ENCODE measurements around the gene ERC2.

ERC2 gene

GRCh38 chr3:55480911-55481743 lies 987.1 kb downstream of the ERC2 start:
- peak; percentile 45 for DNase-seq

GRCh38 chr3:55477306-55478303 lies 990.7 kb downstream of the ERC2 start:
- no peak for DNase-seq

GRCh38 chr3:55476515-55476914 lies 991.8 kb downstream of the ERC2 start:
- DNase-seq = peak; percentile 71

GRCh38 chr3:55474213-55474632 lies 994.0 kb downstream of the ERC2 start:
- DNase-seq = no peak

GRCh38 chr3:55473788-55474187 lies 994.5 kb downstream of the ERC2 start:
- DNase-seq = no peak

GRCh38 chr3:55471522-55472280 lies 996.6 kb downstream of the ERC2 start:
- DNase-seq = no peak

- DNase-seq = no peak
Observed at GRCh38 chr3:55471084-55471483, 997.2 kb downstream of the ERC2 start.

- no peak for DNase-seq
Observed at GRCh38 chr3:55469957-55470526, 998.2 kb downstream of the ERC2 start.

- peak; percentile 50 for DNase-seq
Observed at GRCh38 chr3:55468251-55468650, 1000.0 kb downstream of the ERC2 start.

GRCh38 chr3:55467099-55467498 lies 1001.2 kb downstream of the ERC2 start:
- DNase-seq = no peak

GRCh38 chr3:55466526-55466925 lies 1001.7 kb downstream of the ERC2 start:
- DNase-seq = no peak

GRCh38 chr3:55461896-55462295 lies 1006.4 kb downstream of the ERC2 start:
- DNase-seq = peak; percentile 51

- DNase-seq = no peak
Observed at GRCh38 chr3:55459838-55460237, 1008.4 kb downstream of the ERC2 start.

Measured in NCI-H226 (cell line).